Brain microvascular endothelial cell (primary cell): Measurements from ENCODE around the gene LCMT1.

ENCODE experiments used
- DNase-seq: peaks from one replicate; pipeline ENCODE4 v3.0.0-alpha.2; 2020
- H3K27ac ChIP-seq: fragments of 250-450 bp; sonication (Bioruptor Pico); 2 replicates; pipeline ENCODE4 v1.5.1; 2020; ENCODE audit warnings: mild to moderate bottlenecking, moderate library complexity
- H3K27me3 ChIP-seq: fragments of 250-450 bp; sonication (Bioruptor Pico); replicated peaks from 2 replicates; pipeline ENCODE4 v1.5.1; 2020; ENCODE audit warnings: mild to moderate bottlenecking
- H3K36me3 ChIP-seq: fragments of 250-450 bp; sonication (Bioruptor Pico); replicated peaks from 2 replicates; pipeline ENCODE4 v1.5.1; 2020; ENCODE audit warnings: mild to moderate bottlenecking
- H3K4me3 ChIP-seq: 2 replicates; pipeline ENCODE4 v1.5.1; 2011; ENCODE audit warnings: low read depth, mild to moderate bottlenecking, control low read depth, low read length, moderate library complexity
- CTCF ChIP-seq: IDR thresholded peaks from 2 replicates; pipeline ENCODE4 v1.5.1; 2011; ENCODE audit warnings: low read depth, mild to moderate bottlenecking, moderate library complexity, low read length, control low read depth, inconsistent platforms; ENCODE audit errors: missing control alignments
- in situ Hi-C: cut with HindIII; loops from 2 replicates; pipeline ENCODE4 v1.10.0; 2017; ENCODE audit warnings: low sequenced_read_pairs, low pct_ligation_motif_present

LCMT1 gene

GRCh38 chr16:25194273-25194878, 82.8 kb downstream of the LCMT1 start:
- TF ChIP-seq CTCF = no peak
- Histone ChIP-seq H3K4me3 (no peak overlapping the region), H3K27me3 (no peaks in the 10 kb centered on the region), H3K27ac (no peak overlapping the region), H3K36me3 (no peaks in the 10 kb centered on the region)
- in situ Hi-C loops = no loop called here
- no peak for DNase-seq

GRCh38 chr16:25198021-25198420, 86.5 kb downstream of the LCMT1 start:
- in situ Hi-C loops = no loop called here
- H3K27me3 ChIP-seq = no peaks in the 10 kb centered on the region
- DNase-seq = no peak
- H3K27ac ChIP-seq = no peak overlapping the region
- H3K4me3 ChIP-seq = no peak overlapping the region
- no peaks in the 10 kb centered on the region for H3K36me3 ChIP-seq
- TF ChIP-seq CTCF = no peak

- H3K27ac ChIP-seq = no peak overlapping the region
- no peak for TF ChIP-seq CTCF
- H3K4me3 ChIP-seq = no peak overlapping the region
- no peak for DNase-seq
- in situ Hi-C loops = no loop called here
- no peaks in the 10 kb centered on the region for H3K36me3 ChIP-seq
- H3K27me3 ChIP-seq = no peaks in the 10 kb centered on the region
Observed at GRCh38 chr16:25199457-25199856, 87.9 kb downstream of the LCMT1 start.

GRCh38 chr16:25210758-25211157, 99.2 kb downstream of the LCMT1 start:
- in situ Hi-C loops = no loop called here
- H3K4me3 ChIP-seq = no peak overlapping the region
- TF ChIP-seq CTCF = no peak
- H3K27me3 ChIP-seq = no peaks in the 10 kb centered on the region
- peak; percentile 82 for DNase-seq
- H3K36me3 ChIP-seq = no peaks in the 10 kb centered on the region
- H3K27ac ChIP-seq = no peak overlapping the region

- in situ Hi-C loops = no loop called here
- Histone ChIP-seq H3K4me3 (no peak overlapping the region), H3K27ac (no peak overlapping the region), H3K36me3 (no peaks in the 10 kb centered on the region), H3K27me3 (no peaks in the 10 kb centered on the region)
- DNase-seq = no peak
- no peak for TF ChIP-seq CTCF
Observed at GRCh38 chr16:25212636-25213035, 101.1 kb downstream of the LCMT1 start.

- Histone ChIP-seq H3K27me3 (no peaks in the 10 kb centered on the region), H3K4me3 (no peak overlapping the region), H3K27ac (no peak overlapping the region), H3K36me3 (no peaks in the 10 kb centered on the region)
- TF ChIP-seq CTCF = no peak
- DNase-seq = no peak
- in situ Hi-C loops = no loop called here
Observed at GRCh38 chr16:25213709-25214397, 102.3 kb downstream of the LCMT1 start.
